GM12874 (cell line): ENCODE results near the gene POLL.

Experiments
- TF ChIP-seq, protein P1 (sequence below): IDR thresholded peaks from 2 replicates; pipeline ENCODE4 v1.5.1; 2011; ENCODE audit warnings: low read depth, mild to moderate bottlenecking, control low read depth, low read length, moderate library complexity; ENCODE audit not compliant: insufficient read depth

Gene POLL

DNA sequence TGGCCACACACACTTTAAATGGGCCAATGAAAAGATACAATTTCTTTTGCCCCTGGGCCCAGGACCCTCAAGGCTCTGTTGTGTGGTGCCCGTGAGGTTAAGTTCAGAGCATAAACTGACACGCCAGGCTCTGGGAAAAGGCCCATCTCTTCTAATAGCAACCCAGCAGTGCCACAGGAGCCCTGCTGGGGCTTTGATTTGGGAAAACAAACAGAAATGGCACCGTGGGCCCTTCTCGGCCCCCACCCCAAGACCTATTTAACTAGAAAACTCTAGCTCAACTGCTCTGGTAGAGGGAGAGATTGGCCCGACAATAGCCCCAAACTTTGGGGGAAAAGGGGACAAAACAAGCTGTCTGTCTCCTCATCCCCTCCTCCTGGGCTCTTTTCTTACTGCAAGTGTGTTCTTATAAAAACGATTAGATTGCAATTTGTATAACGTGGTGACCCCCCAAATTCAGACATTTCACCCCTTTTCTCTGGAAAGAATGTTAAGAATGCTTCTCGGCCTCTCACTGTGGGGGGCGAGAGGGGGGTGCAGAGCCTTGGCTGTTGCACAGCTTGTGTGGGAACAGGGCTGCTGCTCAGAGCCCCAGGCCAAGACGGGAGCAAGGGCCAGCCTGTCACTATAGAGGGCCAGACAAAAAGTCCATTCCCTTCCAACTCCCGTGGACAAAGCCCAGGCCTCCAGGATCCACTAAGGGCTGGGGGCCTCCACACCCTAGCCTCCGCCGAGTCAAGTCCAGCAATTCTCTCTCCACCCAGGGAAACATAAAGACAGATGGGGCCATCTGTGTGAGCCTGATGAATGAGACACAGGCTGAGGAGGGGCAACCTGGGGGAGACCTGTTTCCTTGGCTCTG is 26.8 kb upstream of the POLL start:
- TF ChIP-seq, protein P1, sequence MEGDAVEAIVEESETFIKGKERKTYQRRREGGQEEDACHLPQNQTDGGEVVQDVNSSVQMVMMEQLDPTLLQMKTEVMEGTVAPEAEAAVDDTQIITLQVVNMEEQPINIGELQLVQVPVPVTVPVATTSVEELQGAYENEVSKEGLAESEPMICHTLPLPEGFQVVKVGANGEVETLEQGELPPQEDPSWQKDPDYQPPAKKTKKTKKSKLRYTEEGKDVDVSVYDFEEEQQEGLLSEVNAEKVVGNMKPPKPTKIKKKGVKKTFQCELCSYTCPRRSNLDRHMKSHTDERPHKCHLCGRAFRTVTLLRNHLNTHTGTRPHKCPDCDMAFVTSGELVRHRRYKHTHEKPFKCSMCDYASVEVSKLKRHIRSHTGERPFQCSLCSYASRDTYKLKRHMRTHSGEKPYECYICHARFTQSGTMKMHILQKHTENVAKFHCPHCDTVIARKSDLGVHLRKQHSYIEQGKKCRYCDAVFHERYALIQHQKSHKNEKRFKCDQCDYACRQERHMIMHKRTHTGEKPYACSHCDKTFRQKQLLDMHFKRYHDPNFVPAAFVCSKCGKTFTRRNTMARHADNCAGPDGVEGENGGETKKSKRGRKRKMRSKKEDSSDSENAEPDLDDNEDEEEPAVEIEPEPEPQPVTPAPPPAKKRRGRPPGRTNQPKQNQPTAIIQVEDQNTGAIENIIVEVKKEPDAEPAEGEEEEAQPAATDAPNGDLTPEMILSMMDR, result no peak

DNA sequence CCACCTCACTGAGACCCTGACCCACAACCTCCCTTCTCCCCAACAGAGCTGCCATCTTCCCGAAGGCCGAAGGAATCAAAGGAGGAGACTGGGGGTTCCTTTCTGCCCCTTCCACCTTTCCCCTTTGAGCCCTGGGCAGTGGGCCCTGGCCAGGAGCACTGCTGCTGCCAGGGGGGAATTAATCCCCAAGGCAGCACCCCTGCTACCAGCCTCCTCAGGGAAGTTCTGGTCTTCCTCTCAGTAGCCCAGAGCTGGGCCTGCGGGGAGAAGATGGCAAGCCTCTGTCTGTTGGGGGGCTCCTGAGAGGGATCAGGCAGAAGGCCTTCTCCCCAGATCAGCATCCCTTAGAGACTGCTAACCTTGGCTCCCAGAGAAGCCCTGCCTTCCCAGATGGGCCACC is 25.6 kb upstream of the POLL start:
- TF ChIP-seq, protein P1, result no peak

DNA sequence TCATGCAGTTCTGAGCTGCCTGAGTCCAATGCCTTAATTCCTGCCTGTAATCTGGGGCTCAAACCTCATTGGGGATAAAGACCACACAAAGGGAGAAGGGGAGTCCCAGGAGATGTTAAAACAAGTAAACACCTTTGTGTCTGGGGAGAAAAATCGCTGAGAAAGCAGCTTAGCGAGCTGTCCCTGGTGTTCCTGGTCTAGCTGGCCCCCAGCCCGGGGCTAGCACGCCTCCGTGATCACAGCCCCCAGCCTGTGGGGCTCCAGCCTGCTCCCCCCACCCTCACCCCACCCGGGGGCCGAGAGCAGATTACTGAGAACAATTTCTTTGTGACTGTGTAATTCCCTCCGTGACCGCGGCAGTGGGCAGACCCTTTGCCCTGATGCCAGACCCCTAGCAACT is 24.8 kb upstream of the POLL start:
- TF ChIP-seq, protein P1, result no peak

DNA sequence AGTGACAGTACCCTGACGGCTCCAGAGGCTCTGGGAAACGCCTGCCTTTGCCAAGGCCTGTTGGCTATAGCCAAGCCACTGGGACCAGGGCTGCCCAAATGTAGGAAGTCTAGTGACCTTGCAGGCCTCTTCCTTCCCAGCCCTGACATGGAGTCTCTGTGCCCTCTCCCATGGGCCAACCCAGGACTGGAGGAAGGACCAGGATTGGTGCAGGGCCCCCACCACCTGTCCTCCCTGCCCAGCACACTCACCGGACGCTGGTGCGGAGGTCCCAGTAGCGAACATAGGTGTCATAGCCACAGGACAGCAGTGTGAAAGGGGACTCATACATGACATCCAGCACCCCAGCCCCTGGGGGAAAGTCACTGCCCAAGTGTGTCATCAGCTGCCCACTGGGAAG is 24.0 kb upstream of the POLL start:
- TF ChIP-seq, protein P1, result no peak

DNA sequence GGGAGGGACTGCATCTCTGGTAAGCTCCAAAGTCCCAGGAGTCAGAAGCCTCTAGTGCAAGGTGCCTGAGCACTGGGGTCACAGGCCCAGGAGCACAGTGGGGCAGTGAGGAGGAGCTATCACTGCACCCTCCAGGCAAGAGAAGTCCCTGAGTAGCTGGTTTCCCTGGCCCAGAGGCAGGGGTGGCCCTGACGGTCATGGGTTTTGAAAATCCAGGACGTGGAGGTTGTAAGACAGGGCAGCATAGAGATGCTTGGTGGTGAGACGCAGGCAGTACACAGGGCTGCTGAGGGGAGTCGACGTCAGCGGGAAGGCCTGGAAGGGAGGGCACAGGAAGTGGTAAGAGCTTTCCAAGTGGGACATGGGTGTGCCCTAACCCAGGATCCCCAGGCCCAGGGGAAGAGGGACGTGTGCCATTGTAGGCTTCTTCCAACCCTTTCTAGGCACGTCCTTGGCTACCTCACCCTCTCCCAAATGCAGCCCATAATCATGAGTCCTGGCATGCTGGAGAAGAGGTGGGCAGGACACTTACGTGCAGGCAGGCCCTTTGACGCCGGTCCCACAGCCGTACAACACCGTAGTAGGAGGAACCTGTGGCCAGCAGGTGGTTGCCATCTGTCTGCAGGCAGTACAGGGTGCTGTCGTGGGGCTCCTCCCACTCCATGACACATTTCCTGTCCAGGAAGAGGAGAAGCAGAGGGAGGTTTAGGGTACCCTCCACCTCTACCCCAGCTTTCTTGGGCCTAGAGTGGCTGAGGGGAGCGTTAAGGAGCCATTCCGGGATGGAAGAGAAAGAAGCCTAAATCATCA is 23.2 kb upstream of the POLL start:
- TF ChIP-seq, protein P1, result no peak

DNA sequence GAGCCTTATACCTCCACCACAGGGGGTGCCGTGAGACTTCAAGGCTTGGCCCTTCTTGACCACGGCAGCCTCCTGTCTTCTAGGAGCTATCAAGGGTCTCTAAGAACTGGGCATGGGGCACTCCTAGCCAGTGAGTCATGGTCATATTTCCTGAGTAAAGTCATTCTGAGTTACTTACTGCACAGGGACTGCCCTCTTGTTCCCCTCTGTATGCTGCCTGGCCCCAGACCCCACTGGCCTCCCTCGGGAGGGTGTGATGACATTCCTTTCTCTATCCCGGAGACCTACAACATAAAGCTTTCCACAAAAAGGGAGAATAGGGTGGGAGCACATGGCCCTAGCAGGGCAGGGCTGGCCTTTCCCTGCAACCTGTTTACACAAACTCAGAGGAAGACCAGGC is 21.4 kb upstream of the POLL start:
- TF ChIP-seq, protein P1, result no peak

DNA sequence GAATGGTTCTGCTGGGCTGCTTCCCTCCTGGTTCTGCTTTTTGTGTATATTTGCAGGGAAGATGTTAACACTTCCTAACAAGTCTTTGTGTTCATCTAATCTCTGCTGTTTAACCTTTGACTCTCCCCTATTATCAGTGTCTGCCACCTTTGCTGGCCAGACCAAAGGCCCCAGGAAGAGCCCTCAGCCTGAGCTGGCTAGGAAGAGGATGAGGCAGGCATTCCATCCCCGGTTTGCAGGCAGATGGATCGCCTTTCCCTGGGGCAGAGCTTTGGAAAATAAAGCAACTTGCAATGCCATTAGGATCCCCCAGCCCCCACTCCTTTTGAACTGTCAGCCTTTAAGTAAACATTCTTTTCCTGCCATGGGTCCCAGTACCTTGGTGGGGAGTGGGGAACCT is 19.1 kb upstream of the POLL start:
- TF ChIP-seq, protein P1, result no peak
